Lower leg skin (tissue), 4 donors: ENCODE data around the gene TMEM164. TPM values are rescaled to one million over a fixed set of nuclear protein-coding genes. Genes with fewer than 3 reads are reported as not detected.

Experiments used
- DNase-seq, 2 donors: peaks; one replicate each; pipeline ENCODE4 v3.0.0-alpha.2; 2019; ENCODE audit warnings: low spot score in 2 of 2
- H3K4me3 ChIP-seq: fragments of 200-600 bp; sonication (generic); 2 replicates; pipeline ENCODE4 v1.5.1; 2017; ENCODE audit warnings: mild to moderate bottlenecking, low read depth; ENCODE audit not compliant: poor library complexity, severe bottlenecking
- POLR2A ChIP-seq, 2 donors: fragments of 450-650 bp; IDR thresholded peaks; one replicate each; pipeline ENCODE4 v1.6.1; 2016 to 2017; ENCODE audit warnings: antibody characterized with exemption in 2 of 2, mild to moderate bottlenecking in 1 of 2, moderate library complexity in 1 of 2
- WGBS, 2 donors: methylation state at CpG; one replicate each; pipeline ENCODE4 v1.1.5; 2018; 5-methylcytosine and 5-hydroxymethylcytosine counted together
- intact Hi-C: fragments of 100-400 bp; cut with DNase I; formaldehyde crosslinking; loops from one replicate; pipeline ENCODE4 v1.15.0; 2023; ENCODE audit warnings: low total_unique reads
- total RNA-seq, 4 donors: library from RNA; depleted of rRNA; stranded (reverse); fragments of >200 nt; gene quantifications; one replicate each; pipeline ENCODE4 v1.1.0, GENCODE V29; 2016
- TF ChIP-seq, protein P1 (sequence below), 3 donors: fragments of 450-650 bp; IDR thresholded peaks; one replicate each; pipeline ENCODE4 v1.5.1; 2016; ENCODE audit warnings: antibody characterized with exemption in 3 of 3, mild to moderate bottlenecking in 3 of 3, moderate library complexity in 2 of 3

TMEM164 gene
- total RNA-seq, 4 donors from 2014 or later, result 39.4 to 73.2 (median 60.8) TPM

DNA sequence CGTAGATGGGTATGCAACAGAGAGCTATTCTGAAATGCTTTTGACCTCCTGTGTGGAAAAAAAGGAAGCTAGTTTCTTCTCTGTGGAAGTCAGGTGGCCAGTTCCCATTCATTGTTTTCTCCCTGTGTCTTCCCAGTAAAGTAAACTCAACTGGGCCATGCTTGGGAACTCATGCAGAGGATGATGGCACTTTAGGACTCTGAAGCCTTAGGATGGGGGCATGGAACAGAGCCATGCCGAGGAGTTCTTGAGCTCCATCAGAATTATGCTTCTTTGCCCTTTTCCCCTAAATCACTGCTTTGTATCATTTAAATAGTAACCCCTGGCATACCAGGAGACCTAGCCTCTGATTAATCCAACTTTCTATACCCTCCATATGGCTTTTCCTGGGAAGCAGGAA is 3.2 kb downstream of the TMEM164 start:
- WGBS, 2 donors, result 65 to 84% methylated on average over 2 of the region's 2 CpGs
- intact Hi-C loops, result no loop called here
- no peak for DNase-seq

GRCh38 chrX:110006821-110007375 is 4.0 kb downstream of the TMEM164 start:
- no peak overlapping the region for H3K4me3 ChIP-seq
- no peak for TF ChIP-seq POLR2A (IDR thresholded peaks at IDR 0.05)
- TF ChIP-seq, protein P1, sequence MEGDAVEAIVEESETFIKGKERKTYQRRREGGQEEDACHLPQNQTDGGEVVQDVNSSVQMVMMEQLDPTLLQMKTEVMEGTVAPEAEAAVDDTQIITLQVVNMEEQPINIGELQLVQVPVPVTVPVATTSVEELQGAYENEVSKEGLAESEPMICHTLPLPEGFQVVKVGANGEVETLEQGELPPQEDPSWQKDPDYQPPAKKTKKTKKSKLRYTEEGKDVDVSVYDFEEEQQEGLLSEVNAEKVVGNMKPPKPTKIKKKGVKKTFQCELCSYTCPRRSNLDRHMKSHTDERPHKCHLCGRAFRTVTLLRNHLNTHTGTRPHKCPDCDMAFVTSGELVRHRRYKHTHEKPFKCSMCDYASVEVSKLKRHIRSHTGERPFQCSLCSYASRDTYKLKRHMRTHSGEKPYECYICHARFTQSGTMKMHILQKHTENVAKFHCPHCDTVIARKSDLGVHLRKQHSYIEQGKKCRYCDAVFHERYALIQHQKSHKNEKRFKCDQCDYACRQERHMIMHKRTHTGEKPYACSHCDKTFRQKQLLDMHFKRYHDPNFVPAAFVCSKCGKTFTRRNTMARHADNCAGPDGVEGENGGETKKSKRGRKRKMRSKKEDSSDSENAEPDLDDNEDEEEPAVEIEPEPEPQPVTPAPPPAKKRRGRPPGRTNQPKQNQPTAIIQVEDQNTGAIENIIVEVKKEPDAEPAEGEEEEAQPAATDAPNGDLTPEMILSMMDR (IDR thresholded peaks at IDR 0.05), result no peak
- WGBS, 2 donors, result 31 to 38% methylated on average over 3 of the region's 3 CpGs
- intact Hi-C loops, result no loop called here
- DNase-seq, result no peak

More for the DNA sequence above, 3.2 kb downstream of the TMEM164 start:
- no peak overlapping the region for H3K4me3 ChIP-seq
- TF ChIP-seq, protein P1 (IDR thresholded peaks at IDR 0.05), result no peak
- no peak for TF ChIP-seq POLR2A (IDR thresholded peaks at IDR 0.05)

- WGBS, 2 donors, result 89 to 95% methylated on average over 3 of the region's 3 CpGs
- TF ChIP-seq, protein P1 (IDR thresholded peaks at IDR 0.05), result no peak
- no peak for TF ChIP-seq POLR2A (IDR thresholded peaks at IDR 0.05)
- intact Hi-C loops, result no loop called here
These were observed 5.2 kb downstream of the TMEM164 start for GRCh38 chrX:110008011-110008635.

DNA sequence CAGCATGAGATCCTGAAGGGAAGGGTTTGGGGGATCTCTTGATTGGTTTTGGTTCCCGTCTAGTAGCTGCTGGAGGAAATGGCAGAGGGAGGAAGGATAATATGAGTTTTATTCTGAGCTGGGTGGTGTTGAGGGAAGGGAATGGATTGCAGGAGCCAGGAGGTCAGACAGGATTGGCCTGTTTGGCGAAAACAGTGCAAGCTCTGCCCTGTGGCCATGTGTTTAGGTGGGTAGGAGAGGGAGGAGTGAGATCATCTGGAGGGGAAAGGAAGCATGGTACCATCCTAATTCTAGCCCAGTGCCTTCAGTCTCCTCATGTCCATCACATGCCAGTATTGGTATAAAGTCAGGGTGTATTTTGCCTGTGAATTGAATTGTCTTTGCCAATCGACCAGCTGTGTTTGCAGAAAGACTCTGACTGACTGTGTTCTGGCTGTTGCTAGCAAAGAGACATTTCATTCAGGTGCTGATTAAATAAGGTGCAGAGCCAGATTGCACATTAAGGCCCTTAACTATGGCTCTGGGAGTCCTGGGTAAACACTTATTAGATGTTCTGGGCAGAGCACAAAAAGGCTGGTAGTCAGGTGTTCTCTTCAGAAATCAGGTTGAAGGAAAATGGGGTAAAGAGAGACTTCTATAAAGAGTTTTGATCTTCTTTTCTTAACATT is 10.0 kb downstream of the TMEM164 start:
- no peak overlapping the region for H3K4me3 ChIP-seq
- intact Hi-C loops, result no loop called here
- 35 to 51% methylated on average over 3 of the region's 3 CpGs for WGBS, 2 donors
- TF ChIP-seq POLR2A (IDR thresholded peaks at IDR 0.05), result no peak
- TF ChIP-seq, protein P1 (IDR thresholded peaks at IDR 0.05), result no peak
- no peak for DNase-seq

More at GRCh38 chrX:110008011-110008635, 5.2 kb downstream of the TMEM164 start:
- H3K4me3 ChIP-seq, result no peak overlapping the region
- DNase-seq, result no peak

- H3K4me3 ChIP-seq, result no peak overlapping the region
- WGBS, 2 donors, result 79 to 92% methylated on average over 4 of the region's 4 CpGs
- intact Hi-C loops, result no loop called here
- TF ChIP-seq, protein P1 (IDR thresholded peaks at IDR 0.05), result no peak
- TF ChIP-seq POLR2A (IDR thresholded peaks at IDR 0.05), result no peak
- no peak for DNase-seq
These were observed 11.1 kb downstream of the TMEM164 start for GRCh38 chrX:110013968-110014367.
